HepG2 (cell line): ENCODE data around the gene TJAP1. TPM values are rescaled to one million over a fixed set of nuclear protein-coding genes. Genes with fewer than 3 reads are reported as not detected.
A peak's percentile ranks its signal among the peaks of the same experiment; 100 is the strongest.

Experiments
- MLX ChIP-seq: IDR thresholded peaks from 2 replicates; pipeline ENCODE4 v1.6.1; 2016
- ZNF556 ChIP-seq: sonication (generic); formaldehyde crosslinking; IDR thresholded peaks from 2 replicates; pipeline ENCODE4 v1.4.0; 2020; ENCODE audit warnings: mild to moderate bottlenecking, missing genetic modification reagents, borderline replicate concordance
- ZNF576 ChIP-seq: sonication (generic); formaldehyde crosslinking; IDR thresholded peaks from 2 replicates; pipeline ENCODE4 v1.4.0; 2020; ENCODE audit warnings: mild to moderate bottlenecking, missing genetic modification reagents
- ZNF646 ChIP-seq: sonication (generic); formaldehyde crosslinking; IDR thresholded peaks from 2 replicates; pipeline ENCODE4 v1.9.0; 2021; ENCODE audit warnings: mild to moderate bottlenecking, missing genetic modification reagents
- ZNF883 ChIP-seq: sonication (generic); formaldehyde crosslinking; IDR thresholded peaks from 2 replicates; pipeline ENCODE4 v1.5.1; 2020; ENCODE audit warnings: mild to moderate bottlenecking, missing genetic modification reagents; ENCODE audit errors: not compliant biosample characterization
- ZSCAN29 ChIP-seq: sonication (generic); formaldehyde crosslinking; conservative IDR thresholded peaks from 2 replicates; pipeline ENCODE4 v1.4.0; 2020; ENCODE audit warnings: mild to moderate bottlenecking, missing genetic modification reagents
- polyA plus RNA-seq, 8 experiments: library from polyadenylated mRNA; depleted of rRNA in 3 of 8; stranded (reverse) in 7 of 8; unstranded in 1 of 8; fragments of >200 nt; fragmentation: Illumina TruSeq in 4 of 8; extraction: Trizol in 4 of 8; gene quantifications; 2 replicates each; pipeline versions ENCODE4 v1.2.1 to v1.2.3, GENCODE V29; 2011 to 2016; ENCODE audit warnings: low read depth in 4 of 8, missing spikeins in 1 of 8, mixed read lengths in 1 of 8; ENCODE audit not compliant: insufficient read depth in 1 of 8
- total RNA-seq, 5 experiments: library from RNA; depleted of rRNA; stranded (reverse); fragments of >200 nt; fragmentation: Illumina TruSeq; extraction: Trizol; gene quantifications; 2 replicates each; pipeline ENCODE4 v1.2.3, GENCODE V29; 2016; ENCODE audit warnings: low read depth in 1 of 5
- TF ChIP-seq, protein P1 (sequence below): sonication (generic); formaldehyde crosslinking; IDR thresholded peaks from 2 replicates; pipeline ENCODE4 v1.4.0; 2020; ENCODE audit warnings: mild to moderate bottlenecking, missing genetic modification reagents

TJAP1 gene
- total and polyA plus RNA-seq, 2 of the 13 experiments (the other 11 are each of a cell fraction or from before 2014, with no cell fraction given): 15.7 to 41.6 TPM

GRCh38 chr6:43506667-43507471, 29.5 kb downstream of the TJAP1 start (continued):
- TF ChIP-seq, protein P1, sequence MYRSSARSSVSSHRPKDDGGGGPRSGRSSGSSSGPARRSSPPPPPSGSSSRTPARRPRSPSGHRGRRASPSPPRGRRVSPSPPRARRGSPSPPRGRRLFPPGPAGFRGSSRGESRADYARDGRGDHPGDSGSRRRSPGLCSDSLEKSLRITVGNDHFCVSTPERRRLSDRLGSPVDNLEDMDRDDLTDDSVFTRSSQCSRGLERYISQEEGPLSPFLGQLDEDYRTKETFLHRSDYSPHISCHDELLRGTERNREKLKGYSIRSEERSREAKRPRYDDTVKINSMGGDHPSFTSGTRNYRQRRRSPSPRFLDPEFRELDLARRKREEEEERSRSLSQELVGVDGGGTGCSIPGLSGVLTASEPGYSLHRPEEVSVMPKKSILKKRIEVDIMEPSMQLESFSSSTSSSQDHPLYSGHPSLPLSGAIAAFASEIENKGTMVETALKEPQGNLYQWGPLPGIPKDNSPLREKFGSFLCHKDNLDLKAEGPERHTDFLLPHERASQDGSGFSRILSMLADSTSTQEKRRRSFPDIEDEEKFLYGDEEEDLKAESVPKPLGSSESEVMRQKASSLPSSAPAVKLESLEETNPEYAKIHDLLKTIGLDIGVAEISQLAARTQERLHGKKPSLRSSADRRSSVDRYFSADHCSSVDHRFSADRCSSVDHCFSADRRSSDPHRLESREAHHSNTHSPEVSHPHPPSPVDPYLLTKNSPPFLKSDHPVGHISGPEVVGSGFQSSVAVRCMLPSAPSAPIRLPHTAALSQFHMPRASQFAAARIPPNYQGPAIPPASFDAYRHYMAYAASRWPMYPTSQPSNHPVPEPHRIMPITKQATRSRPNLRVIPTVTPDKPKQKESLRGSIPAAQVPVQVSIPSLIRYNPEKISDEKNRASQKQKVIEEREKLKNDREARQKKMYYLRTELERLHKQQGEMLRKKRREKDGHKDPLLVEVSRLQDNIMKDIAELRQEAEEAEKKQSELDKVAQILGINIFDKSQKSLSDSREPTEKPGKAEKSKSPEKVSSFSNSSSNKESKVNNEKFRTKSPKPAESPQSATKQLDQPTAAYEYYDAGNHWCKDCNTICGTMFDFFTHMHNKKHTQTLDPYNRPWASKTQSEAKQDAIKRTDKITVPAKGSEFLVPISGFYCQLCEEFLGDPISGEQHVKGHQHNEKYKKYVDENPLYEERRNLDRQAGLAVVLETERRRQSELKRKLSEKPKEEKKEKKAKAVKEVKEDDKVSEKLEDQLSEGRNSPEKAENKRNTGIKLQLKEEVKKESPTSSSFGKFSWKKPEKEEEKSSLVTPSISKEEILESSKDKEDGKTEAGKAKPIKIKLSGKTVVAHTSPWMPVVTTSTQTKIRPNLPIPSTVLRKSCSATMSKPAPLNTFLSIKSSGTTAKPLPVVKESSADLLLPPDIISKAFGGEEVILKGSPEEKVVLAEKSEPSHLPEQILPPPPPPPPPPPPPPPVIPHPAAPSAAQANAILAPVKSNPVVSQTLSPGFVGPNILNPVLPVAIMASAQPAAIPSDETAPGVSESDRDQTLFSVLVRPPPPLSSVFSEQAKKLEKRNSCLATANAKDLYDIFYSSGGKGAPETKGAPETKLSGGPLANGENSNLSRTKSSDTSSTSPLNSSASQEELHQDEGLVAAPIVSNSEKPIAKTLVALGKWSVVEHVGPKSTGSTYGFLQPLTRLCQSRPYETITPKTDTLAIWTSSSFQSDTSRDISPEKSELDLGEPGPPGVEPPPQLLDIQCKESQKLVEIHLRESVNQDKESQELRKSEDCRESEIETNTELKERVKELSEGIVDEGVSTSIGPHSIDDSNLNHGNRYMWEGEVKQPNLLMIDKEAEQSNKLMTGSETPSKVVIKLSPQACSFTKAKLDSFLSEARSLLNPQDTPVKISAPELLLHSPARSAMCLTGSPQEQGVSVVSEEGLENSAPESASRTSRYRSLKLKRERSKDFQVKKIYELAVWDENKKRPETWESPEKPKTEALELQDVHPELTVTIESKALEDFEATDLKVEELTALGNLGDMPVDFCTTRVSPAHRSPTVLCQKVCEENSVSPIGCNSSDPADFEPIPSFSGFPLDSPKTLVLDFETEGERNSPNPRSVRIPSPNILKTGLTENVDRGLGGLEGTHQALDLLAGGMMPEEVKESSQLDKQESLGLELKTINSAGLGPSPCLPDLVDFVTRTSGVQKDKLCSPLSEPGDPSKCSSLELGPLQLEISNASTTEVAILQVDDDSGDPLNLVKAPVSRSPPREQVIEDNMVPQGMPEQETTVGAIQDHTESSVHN (CRISPR knock-in tag): 0 out of 2 replicates have a peak, but pooled peaks have one; percentile 53
- no peak for TF ChIP-seq ZSCAN29 (CRISPR knock-in tag)
- no peak for TF ChIP-seq ZNF646 (CRISPR knock-in tag)
- 0 out of 2 replicates have a peak, but pooled peaks have one; percentile 31 for TF ChIP-seq MLX (CRISPR knock-in tag)
- TF ChIP-seq ZNF883 (CRISPR knock-in tag): no peak
- TF ChIP-seq ZNF556 (CRISPR knock-in tag): no peak
- no peak for TF ChIP-seq ZNF576 (CRISPR knock-in tag)
